HAP-1 (cell line): ENCODE data around the gene CABP4.

Source experiments
- DNase-seq, 2 experiments: peaks; one replicate each; pipeline ENCODE4 v3.0.0-alpha.2; 2016 to 2020; ENCODE audit warnings: low spot score in 2 of 2
- H3K27me3 ChIP-seq: fragments of 250-450 bp; sonication (Bioruptor Pico); 2 replicates; pipeline ENCODE4 v1.5.1; 2020; ENCODE audit warnings: low read depth, mild to moderate bottlenecking, moderate library complexity
- H3K36me3 ChIP-seq: fragments of 250-450 bp; sonication (Bioruptor Pico); replicated peaks from 2 replicates; pipeline ENCODE4 v1.5.1; 2020; ENCODE audit warnings: mild to moderate bottlenecking
- H3K4me1 ChIP-seq: fragments of 250-450 bp; sonication (Bioruptor Pico); 2 replicates; pipeline ENCODE4 v1.5.1; 2020; ENCODE audit warnings: mild to moderate bottlenecking
- H3K4me3 ChIP-seq: fragments of 250-450 bp; sonication (Bioruptor Pico); 2 replicates; pipeline ENCODE4 v1.5.1; 2020; ENCODE audit warnings: mild to moderate bottlenecking, moderate library complexity
- H3K9me3 ChIP-seq: fragments of 250-450 bp; sonication (Bioruptor Pico); 2 replicates; pipeline ENCODE4 v1.5.1; 2020; ENCODE audit warnings: mild to moderate bottlenecking, moderate library complexity
- in situ Hi-C: fragments of 300-500 bp; cut with MboI; formaldehyde crosslinking; loops from 3 replicates; pipeline ENCODE4 v1.14.3; 2020; ENCODE audit warnings: low sequenced_read_pairs, inconsistent platforms, mixed read lengths

CABP4 gene

GRCh38 chr11:67436459-67437081, 18.6 kb upstream of the CABP4 start:
- in situ Hi-C loops, result no loop called here
- no peaks in the 10 kb centered on the region for H3K4me1 ChIP-seq
- DNase-seq, result peak in 1 of 2 experiments; percentile 57
- peaks cover 68% of the 10 kb centered on the region for H3K36me3 ChIP-seq
- no peaks in the 10 kb centered on the region for H3K9me3 ChIP-seq
- no peak overlapping the region for H3K4me3 ChIP-seq
- H3K27me3 ChIP-seq, result no peaks in the 10 kb centered on the region

GRCh38 chr11:67437082-67437808, 17.9 kb upstream of the CABP4 start, which contains the start of gene PTPRCAP:
Gene PTPRCAP, minus strand, starts transcription at chr11:67437682. Its CDS starts 63 bp downstream, at chr11:67437619.
- DNase-seq, result no peak
- Histone ChIP-seq H3K27me3 (no peaks in the 10 kb centered on the region), H3K4me1 (no peaks in the 10 kb centered on the region), H3K4me3 (no peak within 1 kb of the TSS), H3K9me3 (no peaks in the 10 kb centered on the region), H3K36me3 (peaks cover 65% of the 10 kb centered on the region)
- in situ Hi-C loops, result no loop called here

GRCh38 chr11:67437809-67438157, 17.4 kb upstream of the CABP4 start:
- H3K4me1 ChIP-seq, result no peaks in the 10 kb centered on the region
- H3K36me3 ChIP-seq, result peaks cover 60% of the 10 kb centered on the region
- no peaks in the 10 kb centered on the region for H3K9me3 ChIP-seq
- no peak for DNase-seq
- in situ Hi-C loops, result no loop called here
- no peaks in the 10 kb centered on the region for H3K27me3 ChIP-seq
- no peak overlapping the region for H3K4me3 ChIP-seq

GRCh38 chr11:67438158-67438902, 16.8 kb upstream of the CABP4 start:
- Histone ChIP-seq H3K27me3 (no peaks in the 10 kb centered on the region), H3K4me3 (no peak overlapping the region), H3K36me3 (peaks cover 55% of the 10 kb centered on the region), H3K9me3 (no peaks in the 10 kb centered on the region), H3K4me1 (no peaks in the 10 kb centered on the region)
- in situ Hi-C loops, result no loop called here
- DNase-seq, result no peak

DNA sequence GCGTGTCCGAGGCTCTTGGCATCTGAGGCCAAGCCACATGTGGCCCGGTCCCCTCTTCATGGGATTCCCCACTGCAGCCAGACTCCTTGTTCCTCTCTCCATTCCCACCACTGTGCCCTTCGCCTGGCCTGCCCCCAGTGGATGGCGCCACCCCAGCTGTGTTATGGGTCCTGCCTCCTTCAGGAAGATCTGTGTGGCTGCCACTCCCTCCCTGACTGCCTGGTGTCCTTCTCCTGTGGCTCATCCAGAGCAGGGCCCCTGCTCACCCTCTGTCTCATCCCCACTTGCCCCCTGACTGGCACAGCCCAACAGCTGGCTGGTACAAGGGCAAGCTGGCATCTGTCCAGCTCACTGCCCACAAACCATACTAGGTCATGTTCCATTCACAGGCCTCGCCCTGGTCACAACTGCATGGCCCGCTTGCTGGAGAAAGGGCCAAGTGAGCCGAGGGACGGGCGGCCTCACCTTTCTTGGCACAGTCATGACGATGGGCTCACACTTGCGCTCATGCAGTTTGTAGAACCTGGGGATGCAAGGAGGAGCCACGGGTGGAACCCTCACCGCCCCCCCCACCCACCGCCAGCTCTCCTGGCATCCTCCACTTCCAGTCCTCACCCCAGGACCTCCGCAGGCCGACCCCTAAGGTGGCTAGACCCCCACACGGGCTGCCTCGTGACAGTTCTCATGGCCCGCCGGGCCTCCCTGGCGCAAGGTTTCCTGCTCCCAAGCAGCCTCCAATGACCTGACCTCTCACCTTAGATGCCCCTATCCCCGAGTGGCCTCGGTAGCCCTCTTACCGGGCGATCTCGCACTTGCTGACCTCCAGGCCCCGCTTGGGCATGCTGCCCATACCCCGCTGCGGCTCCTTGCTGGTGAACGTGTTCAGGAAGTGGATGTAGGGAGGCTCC, 15.6 kb upstream of the CABP4 start:
- DNase-seq, result no peak
- in situ Hi-C loops, result no loop called here
- H3K4me1 ChIP-seq, result peaks cover 4% of the 10 kb centered on the region; the same call in 1 of the 2 replicates

GRCh38 chr11:67440229-67441097, 14.7 kb upstream of the CABP4 start:
- in situ Hi-C loops, result no loop called here
- Histone ChIP-seq H3K36me3 (peaks cover 36% of the 10 kb centered on the region), H3K27me3 (no peaks in the 10 kb centered on the region), H3K9me3 (no peaks in the 10 kb centered on the region), H3K4me1 (peaks cover 4% of the 10 kb centered on the region; the same call in 1 of the 2 replicates), H3K4me3 (no peak overlapping the region)
- no peak for DNase-seq

More for the DNA sequence above, 15.6 kb upstream of the CABP4 start:
- H3K36me3 ChIP-seq, result peaks cover 45% of the 10 kb centered on the region
- no peaks in the 10 kb centered on the region for H3K27me3 ChIP-seq
- no peak overlapping the region for H3K4me3 ChIP-seq
- H3K9me3 ChIP-seq, result no peaks in the 10 kb centered on the region

- peaks cover 4% of the 10 kb centered on the region; the same call in 1 of the 2 replicates for H3K4me1 ChIP-seq
- DNase-seq, result no peak
- in situ Hi-C loops, result no loop called here
Measured at GRCh38 chr11:67441098-67441563, 14.0 kb upstream of the CABP4 start.

GRCh38 chr11:67441731-67442351, 13.3 kb upstream of the CABP4 start:
- Histone ChIP-seq H3K4me3 (no peak overlapping the region), H3K27me3 (no peaks in the 10 kb centered on the region), H3K4me1 (peaks cover 4% of the 10 kb centered on the region; the same call in 1 of the 2 replicates), H3K36me3 (peaks cover 23% of the 10 kb centered on the region), H3K9me3 (no peaks in the 10 kb centered on the region)
- in situ Hi-C loops, result no loop called here
- DNase-seq, result no peak

More at GRCh38 chr11:67441098-67441563, 14.0 kb upstream of the CABP4 start:
- no peaks in the 10 kb centered on the region for H3K27me3 ChIP-seq
- peaks cover 30% of the 10 kb centered on the region for H3K36me3 ChIP-seq
- H3K4me3 ChIP-seq, result no peak overlapping the region
- H3K9me3 ChIP-seq, result no peaks in the 10 kb centered on the region

DNA sequence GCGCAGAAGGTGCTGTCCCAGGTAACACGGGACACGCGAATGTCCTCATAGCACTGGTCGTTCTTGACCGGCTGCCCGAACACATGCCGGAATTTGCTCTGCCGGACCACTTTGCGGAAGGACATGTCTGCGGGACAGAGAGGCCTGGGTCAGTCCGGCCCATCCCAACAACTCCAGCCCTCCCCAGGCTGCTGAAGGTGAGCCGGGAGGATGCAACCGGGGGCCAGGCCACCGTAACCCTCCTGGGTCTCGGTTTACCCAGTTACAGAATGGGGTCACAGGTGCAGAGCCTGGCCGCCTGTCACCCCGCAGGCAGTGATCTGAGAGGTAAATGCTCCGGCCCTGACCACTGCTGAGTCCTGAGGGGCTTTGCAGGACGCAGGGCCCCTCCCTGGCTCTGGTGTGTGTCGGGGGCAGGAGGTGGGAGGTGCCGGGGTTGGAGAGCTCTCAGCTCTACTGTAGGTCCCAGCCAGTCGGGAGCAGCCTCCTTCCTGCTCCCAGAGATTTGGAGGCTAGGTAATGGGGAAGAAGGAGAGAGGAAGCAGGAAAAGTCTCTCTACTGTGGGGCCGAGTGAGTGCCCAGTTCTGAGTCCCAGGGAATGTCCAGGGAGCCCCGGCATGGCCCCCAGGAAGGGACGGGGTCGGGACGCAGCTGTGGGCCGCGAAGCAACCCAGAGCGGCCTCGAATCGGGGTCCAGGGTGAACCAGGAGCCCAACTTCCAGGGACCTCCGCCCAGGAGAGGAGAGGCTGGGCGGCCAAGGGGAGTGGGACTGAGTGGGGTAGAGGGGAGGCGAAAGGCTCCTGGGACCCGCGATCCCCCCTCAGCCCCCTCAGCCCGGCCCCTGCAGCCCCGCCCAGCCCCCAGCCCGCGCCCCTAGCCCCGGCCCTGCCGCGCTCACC, 12.4 kb upstream of the CABP4 start:
- H3K9me3 ChIP-seq, result no peaks in the 10 kb centered on the region
- in situ Hi-C loops, result no loop called here
- H3K4me3 ChIP-seq, result peak overlapping the region; percentile 64
- peaks cover 4% of the 10 kb centered on the region; the same call in 1 of the 2 replicates for H3K4me1 ChIP-seq
- H3K36me3 ChIP-seq, result peaks cover 17% of the 10 kb centered on the region
- H3K27me3 ChIP-seq, result no peaks in the 10 kb centered on the region
- no peak for DNase-seq

GRCh38 chr11:67445515-67445914, 9.6 kb upstream of the CABP4 start:
- Histone ChIP-seq H3K9me3 (no peaks in the 10 kb centered on the region), H3K4me3 (no peak overlapping the region), H3K27me3 (no peaks in the 10 kb centered on the region), H3K36me3 (peaks cover 7% of the 10 kb centered on the region; the same call in 1 of the 2 replicates), H3K4me1 (peaks cover 4% of the 10 kb centered on the region; the same call in 1 of the 2 replicates)
- in situ Hi-C loops, result no loop called here
- DNase-seq, result no peak

- in situ Hi-C loops, result no loop called here
- no peak overlapping the region for H3K4me3 ChIP-seq
- no peaks in the 10 kb centered on the region for H3K27me3 ChIP-seq
- DNase-seq, result no peak
- no peaks in the 10 kb centered on the region for H3K9me3 ChIP-seq
- peaks cover 4% of the 10 kb centered on the region; the same call in 1 of the 2 replicates for H3K4me1 ChIP-seq
- no peaks in the 10 kb centered on the region for H3K36me3 ChIP-seq
Measured at GRCh38 chr11:67448220-67448609, 6.9 kb upstream of the CABP4 start.
